HAP-1 (cell line): ENCODE results near the gene SLC5A12.

Experiments
- DNase-seq, 2 experiments: peaks; one replicate each; pipeline ENCODE4 v3.0.0-alpha.2; 2016 to 2020; ENCODE audit warnings: low spot score in 2 of 2
- H3K27me3 ChIP-seq: fragments of 250-450 bp; sonication (Bioruptor Pico); 2 replicates; pipeline ENCODE4 v1.5.1; 2020; ENCODE audit warnings: low read depth, mild to moderate bottlenecking, moderate library complexity
- H3K36me3 ChIP-seq: fragments of 250-450 bp; sonication (Bioruptor Pico); replicated peaks from 2 replicates; pipeline ENCODE4 v1.5.1; 2020; ENCODE audit warnings: mild to moderate bottlenecking
- H3K4me1 ChIP-seq: fragments of 250-450 bp; sonication (Bioruptor Pico); 2 replicates; pipeline ENCODE4 v1.5.1; 2020; ENCODE audit warnings: mild to moderate bottlenecking
- H3K4me3 ChIP-seq: fragments of 250-450 bp; sonication (Bioruptor Pico); 2 replicates; pipeline ENCODE4 v1.5.1; 2020; ENCODE audit warnings: mild to moderate bottlenecking, moderate library complexity
- H3K9me3 ChIP-seq: fragments of 250-450 bp; sonication (Bioruptor Pico); 2 replicates; pipeline ENCODE4 v1.5.1; 2020; ENCODE audit warnings: mild to moderate bottlenecking, moderate library complexity
- in situ Hi-C: fragments of 300-500 bp; cut with MboI; formaldehyde crosslinking; loops from 3 replicates; pipeline ENCODE4 v1.14.3; 2020; ENCODE audit warnings: low sequenced_read_pairs, inconsistent platforms, mixed read lengths

Gene SLC5A12

DNA sequence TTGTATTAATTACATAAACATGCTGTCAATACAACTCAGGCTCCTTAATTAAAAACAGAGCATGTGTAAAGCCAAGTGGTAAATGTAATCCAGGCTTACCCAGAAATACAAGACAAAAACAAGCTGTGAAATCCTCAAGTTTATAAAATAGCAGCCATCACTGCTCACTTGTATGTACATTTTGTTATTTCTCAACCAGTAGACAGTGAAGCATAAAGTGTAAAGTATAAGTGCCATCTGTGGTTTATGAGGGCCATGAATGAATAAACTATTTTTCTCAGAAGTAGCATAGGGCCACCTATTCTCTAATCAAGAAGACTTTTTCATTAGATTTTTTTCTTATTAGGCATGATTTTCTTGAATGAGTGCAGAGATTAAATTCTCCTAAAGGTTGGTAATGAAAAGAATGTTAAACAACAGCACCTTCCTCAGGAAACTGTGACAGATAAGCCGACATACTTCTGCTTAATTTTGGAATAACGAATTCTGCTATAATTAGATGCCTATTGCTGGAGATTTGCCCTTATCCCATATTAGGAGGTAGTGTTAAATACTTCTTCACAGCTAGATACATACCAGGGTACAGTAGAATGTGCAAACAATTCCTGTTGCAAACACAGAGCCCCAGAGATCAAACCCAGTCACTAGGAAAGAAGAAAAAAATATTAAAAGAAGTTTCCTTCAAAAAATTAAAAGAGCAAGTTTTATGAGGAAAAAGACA, 13.0 kb downstream of the SLC5A12 start:
- in situ Hi-C loops: no loop called here
- Histone ChIP-seq H3K4me3 (no peak overlapping the region), H3K9me3 (no peaks in the 10 kb centered on the region), H3K36me3 (no peaks in the 10 kb centered on the region), H3K27me3 (peaks cover 10% of the 10 kb centered on the region), H3K4me1 (no peaks in the 10 kb centered on the region; the same call in 1 of the 2 replicates)
- no peak for DNase-seq

DNA sequence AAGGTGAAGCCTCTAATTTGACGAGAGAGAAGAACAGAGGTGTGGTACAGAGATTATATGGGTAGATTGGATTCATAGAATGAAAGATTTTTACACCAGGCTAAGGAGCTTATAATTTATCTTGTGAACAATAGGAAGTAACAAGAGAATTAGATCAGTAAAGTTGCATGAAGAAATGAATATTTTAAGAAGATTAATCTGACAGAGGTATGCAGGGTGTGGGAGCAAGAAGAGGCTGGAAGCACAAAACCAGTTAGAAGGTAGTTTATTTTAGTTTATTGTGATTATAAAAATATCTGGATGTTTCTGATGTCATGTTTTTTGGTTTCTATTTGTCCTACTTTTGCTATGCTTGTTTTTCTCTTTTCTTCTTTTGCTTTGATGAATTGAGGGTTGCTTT, 15.7 kb downstream of the SLC5A12 start:
- 0 out of 2 replicates have a peak, but pooled peaks cover 2% of the 10 kb centered on the region for H3K27me3 ChIP-seq
- in situ Hi-C loops: no loop called here
- H3K4me3 ChIP-seq: no peak overlapping the region
- DNase-seq: no peak
- no peaks in the 10 kb centered on the region; the same call in 1 of the 2 replicates for H3K4me1 ChIP-seq
- no peaks in the 10 kb centered on the region for H3K36me3 ChIP-seq
- H3K9me3 ChIP-seq: no peaks in the 10 kb centered on the region

DNA sequence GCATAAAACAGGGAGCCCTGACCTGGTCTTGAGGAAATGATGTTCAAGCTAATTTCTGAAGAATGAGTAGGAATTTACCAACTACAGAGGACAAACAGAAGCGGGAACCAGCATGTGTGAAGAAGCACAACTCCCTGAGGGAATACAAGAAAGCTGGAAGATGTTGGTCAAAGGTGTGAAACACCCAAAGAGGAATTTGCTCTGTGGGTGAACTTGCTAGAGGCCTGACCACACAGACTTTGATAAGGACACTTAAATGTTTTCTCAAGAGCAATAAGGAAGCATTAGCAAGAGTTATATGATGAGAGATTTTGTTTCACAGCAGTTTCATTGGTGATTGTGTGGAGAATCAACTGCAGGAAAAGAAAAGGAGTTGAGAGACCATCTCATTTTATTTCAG, 17.6 kb downstream of the SLC5A12 start:
- DNase-seq: no peak
- no peaks in the 10 kb centered on the region; the same call in 1 of the 2 replicates for H3K4me1 ChIP-seq
- no peaks in the 10 kb centered on the region for H3K36me3 ChIP-seq
- H3K27me3 ChIP-seq: no peaks in the 10 kb centered on the region
- no peaks in the 10 kb centered on the region for H3K9me3 ChIP-seq
- in situ Hi-C loops: no loop called here
- no peak overlapping the region for H3K4me3 ChIP-seq

DNA sequence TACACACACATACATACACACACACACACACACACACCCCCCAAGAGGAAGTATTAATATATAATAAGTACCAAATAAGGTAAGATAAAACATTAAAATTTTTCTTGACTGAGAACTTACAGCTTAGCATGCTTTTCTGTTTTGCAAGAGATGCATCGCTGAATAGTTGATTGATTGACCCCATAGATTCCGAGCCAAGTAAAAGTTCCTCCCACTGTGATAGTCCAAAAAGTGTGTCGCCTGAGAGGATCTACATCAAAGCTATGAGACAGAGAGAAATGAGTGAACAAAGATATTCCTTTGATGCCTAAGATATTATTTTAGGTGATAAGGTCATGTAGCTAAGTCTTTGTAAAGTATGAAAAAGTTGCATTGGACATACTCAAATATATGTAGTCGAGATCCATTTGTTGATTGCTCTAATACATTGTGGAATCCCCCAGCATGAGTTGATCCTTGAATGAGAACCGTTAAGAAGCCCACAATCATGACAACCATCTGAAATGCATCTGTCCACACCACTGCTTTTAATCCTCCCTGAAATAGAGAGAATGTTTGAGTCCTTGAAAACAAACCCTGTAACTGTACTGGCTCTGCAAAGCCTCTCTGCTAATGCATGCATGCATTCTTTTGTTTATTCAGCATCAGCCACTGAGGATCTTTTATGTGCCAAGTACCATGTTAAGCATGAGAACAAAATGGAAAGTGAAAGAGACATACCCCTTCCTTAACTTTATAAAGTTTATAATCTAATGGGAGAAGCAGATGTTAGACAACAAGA, 18.3 kb downstream of the SLC5A12 start:
- in situ Hi-C loops: no loop called here
- H3K9me3 ChIP-seq: no peaks in the 10 kb centered on the region
- no peaks in the 10 kb centered on the region for H3K36me3 ChIP-seq
- no peaks in the 10 kb centered on the region for H3K27me3 ChIP-seq
- no peak overlapping the region for H3K4me3 ChIP-seq
- no peaks in the 10 kb centered on the region; the same call in 1 of the 2 replicates for H3K4me1 ChIP-seq
- no peak for DNase-seq

DNA sequence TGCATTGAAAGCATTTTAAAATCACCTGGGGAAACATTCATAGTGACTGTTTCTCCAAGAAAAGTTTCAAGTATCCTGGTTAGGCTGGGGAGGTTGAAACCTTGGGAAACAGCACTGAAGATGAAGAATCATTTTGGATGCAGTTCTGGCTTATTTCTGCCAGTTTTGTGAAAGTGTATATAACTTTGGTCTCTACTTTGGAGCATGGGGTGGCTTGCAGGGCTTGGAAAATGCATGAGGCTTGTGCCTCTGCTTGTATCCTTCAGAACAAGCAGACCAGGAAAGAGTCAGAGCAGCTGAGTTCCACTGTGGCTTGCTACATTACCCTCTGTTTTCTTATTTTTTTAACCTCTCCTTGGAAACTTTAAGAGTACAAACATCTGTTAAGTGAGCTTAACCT, 19.5 kb downstream of the SLC5A12 start:
- in situ Hi-C loops: no loop called here
- Histone ChIP-seq H3K4me3 (no peak overlapping the region), H3K9me3 (no peaks in the 10 kb centered on the region), H3K27me3 (no peaks in the 10 kb centered on the region), H3K4me1 (no peaks in the 10 kb centered on the region; the same call in 1 of the 2 replicates), H3K36me3 (no peaks in the 10 kb centered on the region)
- DNase-seq: no peak

DNA sequence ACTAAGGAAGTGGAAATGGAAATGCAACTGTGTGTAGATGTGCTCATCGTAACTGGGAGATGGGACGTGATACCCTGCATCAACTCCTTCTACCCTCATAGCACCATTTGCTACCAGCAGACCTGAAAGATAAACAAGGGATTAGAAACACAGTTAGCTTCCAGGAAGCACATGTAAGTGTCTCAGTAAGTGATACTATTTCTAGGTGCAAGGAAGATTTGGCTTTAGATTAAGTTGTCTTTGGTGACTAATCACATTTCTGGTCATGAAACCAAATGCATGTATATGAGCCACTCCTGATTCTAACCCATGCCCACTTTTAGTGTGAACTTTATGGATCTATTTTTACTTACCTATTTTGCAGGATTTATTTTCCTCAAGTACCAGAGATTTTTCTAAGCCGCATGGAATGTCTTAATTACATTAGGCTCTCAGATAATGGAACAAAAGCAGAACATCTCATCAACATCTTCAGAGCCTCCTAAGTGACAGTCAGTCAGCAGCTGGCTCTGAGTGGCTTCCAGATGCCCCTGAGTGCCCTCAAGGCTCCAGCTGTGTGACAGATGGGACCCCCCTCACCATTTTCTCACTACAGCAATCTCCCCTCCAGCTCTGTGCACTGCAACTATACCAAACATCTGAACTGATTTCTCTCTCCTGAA, 21.2 kb downstream of the SLC5A12 start:
- in situ Hi-C loops: no loop called here
- no peaks in the 10 kb centered on the region for H3K27me3 ChIP-seq
- H3K9me3 ChIP-seq: no peaks in the 10 kb centered on the region
- H3K36me3 ChIP-seq: no peaks in the 10 kb centered on the region
- no peak overlapping the region for H3K4me3 ChIP-seq
- H3K4me1 ChIP-seq: no peaks in the 10 kb centered on the region; the same call in 1 of the 2 replicates
- DNase-seq: no peak

DNA sequence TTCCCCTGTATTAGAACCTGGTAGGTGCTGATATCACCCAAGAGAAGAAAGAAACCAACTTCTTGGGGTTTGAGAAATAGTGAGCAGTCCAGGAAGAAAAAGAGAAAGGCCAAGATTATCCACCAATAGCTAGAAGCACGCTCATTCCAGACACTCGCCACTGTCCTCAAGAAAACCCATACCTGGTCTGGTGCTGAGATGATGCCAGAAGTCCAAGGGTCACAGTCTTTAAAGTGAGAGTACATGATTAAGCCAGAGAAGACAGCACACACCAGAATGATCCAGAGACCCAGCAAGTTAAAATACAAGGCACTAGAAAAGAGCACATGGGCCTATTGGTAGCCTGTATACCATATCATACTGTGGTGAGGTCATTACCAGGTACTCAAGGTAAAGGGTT, 23.6 kb downstream of the SLC5A12 start:
- H3K36me3 ChIP-seq: no peaks in the 10 kb centered on the region
- H3K27me3 ChIP-seq: no peaks in the 10 kb centered on the region
- DNase-seq: no peak
- H3K4me3 ChIP-seq: no peak overlapping the region
- H3K9me3 ChIP-seq: no peaks in the 10 kb centered on the region
- no peaks in the 10 kb centered on the region for H3K4me1 ChIP-seq
- in situ Hi-C loops: no loop called here

DNA sequence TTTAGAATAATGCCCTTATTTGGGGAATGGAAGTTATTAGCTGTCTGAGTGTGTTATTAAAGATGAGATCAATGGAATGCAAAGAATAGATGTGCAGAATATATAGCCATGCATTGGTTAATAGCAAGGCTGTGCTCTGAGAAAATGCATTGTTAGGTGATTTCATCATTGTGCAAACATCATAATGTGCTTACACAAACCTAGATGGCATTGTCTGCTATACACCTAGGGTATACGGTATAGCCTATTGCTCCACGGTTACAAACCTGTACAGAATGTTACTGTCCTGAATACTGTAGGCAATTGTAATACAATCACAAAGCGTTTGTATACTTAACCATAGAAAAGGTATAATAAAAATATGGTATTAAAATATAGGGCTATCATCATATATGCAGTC, 25.5 kb downstream of the SLC5A12 start:
- in situ Hi-C loops: no loop called here
- Histone ChIP-seq H3K36me3 (no peaks in the 10 kb centered on the region), H3K4me1 (no peaks in the 10 kb centered on the region), H3K27me3 (no peaks in the 10 kb centered on the region), H3K9me3 (no peaks in the 10 kb centered on the region), H3K4me3 (no peak overlapping the region)
- DNase-seq: no peak

DNA sequence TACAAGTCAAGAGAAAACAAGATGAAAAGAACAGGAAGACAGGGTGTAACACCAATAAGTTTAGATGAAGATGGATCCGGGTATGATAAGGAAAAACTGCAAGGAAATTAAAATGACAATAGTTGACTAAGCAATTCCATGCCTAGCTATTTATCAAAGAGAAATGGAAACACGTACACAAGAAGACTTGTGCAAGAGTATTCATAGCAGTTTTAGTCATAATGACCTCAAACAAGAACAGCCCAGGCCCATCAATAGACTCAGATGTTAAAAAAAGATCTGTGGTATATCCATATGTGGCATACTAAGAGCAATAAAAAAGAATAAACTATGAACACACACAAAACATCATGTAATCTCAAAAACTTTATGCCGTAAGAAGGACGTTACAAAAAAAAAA, 33.2 kb downstream of the SLC5A12 start:
- no peak for DNase-seq
- in situ Hi-C loops: no loop called here
- Histone ChIP-seq H3K4me3 (no peak overlapping the region), H3K4me1 (no peaks in the 10 kb centered on the region), H3K27me3 (no peaks in the 10 kb centered on the region), H3K9me3 (no peaks in the 10 kb centered on the region), H3K36me3 (no peaks in the 10 kb centered on the region)

DNA sequence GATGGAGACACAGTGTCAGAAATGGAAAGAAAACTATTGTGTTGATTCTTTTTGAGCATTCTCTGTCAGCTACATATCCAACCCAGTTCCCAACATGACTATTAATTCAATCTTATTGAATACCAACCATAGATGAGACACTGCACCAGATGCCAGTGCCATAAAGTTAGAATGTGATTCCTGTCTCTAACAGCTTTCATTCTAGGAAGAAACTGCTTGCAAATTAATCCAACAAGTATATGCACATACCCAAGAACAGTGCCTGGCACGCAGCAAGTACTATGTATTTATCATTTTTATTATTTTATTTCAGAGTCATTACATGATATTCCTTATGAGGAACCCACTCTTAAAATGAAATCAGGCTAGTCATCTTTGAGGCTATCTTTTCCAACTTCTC, 34.5 kb downstream of the SLC5A12 start:
- Histone ChIP-seq H3K4me1 (no peaks in the 10 kb centered on the region), H3K4me3 (no peak overlapping the region), H3K36me3 (no peaks in the 10 kb centered on the region), H3K9me3 (no peaks in the 10 kb centered on the region), H3K27me3 (no peaks in the 10 kb centered on the region)
- in situ Hi-C loops: no loop called here
- no peak for DNase-seq

DNA sequence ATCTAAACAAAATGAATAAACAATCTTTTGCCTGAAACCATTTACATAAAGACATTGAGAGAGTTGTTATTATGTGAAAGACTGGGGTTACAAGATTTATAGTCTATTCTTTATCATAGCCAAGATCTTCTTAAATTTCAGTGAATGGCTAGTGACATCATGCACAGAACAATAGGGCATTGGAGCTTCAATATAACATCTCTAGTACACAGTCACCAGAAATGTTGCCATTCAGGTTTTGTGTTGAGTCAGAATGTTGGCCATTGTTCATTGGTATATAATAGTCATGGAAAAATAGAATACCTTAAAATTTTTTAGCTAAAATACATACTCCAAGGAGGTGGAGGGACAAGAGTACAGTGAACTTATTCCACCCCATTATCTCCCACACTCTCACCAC, 44.3 kb downstream of the SLC5A12 start:
- Histone ChIP-seq H3K9me3 (no peaks in the 10 kb centered on the region), H3K4me3 (no peak overlapping the region), H3K36me3 (no peaks in the 10 kb centered on the region), H3K27me3 (no peaks in the 10 kb centered on the region), H3K4me1 (no peaks in the 10 kb centered on the region)
- in situ Hi-C loops: no loop called here
- no peak for DNase-seq

DNA sequence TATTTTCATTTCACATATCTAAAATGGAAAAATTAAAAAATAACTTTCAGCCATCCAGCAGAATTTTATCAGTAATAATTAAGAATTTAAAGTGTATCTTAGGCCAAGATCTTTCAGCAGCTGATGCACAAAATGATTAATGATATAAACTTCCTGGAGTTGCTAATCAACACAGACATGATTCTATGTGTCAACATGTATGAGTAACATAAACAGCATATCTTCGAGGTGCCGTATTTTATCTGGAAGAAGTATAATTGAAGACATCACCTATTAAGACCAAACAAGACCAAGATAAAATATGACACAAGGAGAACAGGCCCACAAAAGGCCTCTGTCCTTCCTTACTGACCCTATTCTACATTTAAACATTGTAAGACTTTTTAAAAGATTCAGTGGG, 45.2 kb downstream of the SLC5A12 start:
- H3K9me3 ChIP-seq: no peaks in the 10 kb centered on the region
- H3K4me1 ChIP-seq: no peaks in the 10 kb centered on the region
- no peak for DNase-seq
- no peaks in the 10 kb centered on the region for H3K36me3 ChIP-seq
- no peaks in the 10 kb centered on the region for H3K27me3 ChIP-seq
- H3K4me3 ChIP-seq: no peak overlapping the region
- in situ Hi-C loops: no loop called here

DNA sequence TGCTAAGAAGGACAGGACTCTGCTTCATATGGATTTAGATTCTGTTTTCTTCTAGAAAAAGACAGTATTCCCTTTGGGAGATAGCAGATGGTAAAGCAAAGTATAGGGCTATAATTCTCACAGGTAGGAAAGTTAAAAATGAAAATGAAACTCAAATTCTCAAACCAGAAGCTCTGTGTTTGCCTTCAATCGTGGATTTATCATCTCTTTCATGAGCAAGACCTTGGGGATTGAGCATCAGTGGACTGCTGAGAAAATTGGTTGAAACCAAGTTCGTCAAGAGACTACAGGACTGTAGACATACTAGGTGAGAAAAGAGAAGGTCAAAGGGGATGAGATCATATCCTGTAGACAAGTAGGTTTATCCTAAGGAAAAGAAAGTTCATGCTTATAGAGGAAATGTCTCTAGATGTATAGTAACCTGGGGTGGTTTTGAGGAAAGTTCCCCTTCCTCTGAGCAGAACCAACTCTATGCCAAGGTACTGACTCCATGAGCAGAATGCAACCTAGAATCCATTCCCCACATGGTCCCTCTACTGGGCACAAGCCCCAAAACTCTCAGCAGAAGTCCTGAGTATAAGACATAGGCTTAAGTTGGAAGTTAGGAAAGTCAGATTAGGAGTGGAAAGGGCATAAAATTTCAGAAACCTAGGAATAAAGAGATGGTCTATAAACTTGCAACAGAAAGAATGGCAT, 46.5 kb downstream of the SLC5A12 start:
- no peak for DNase-seq
- Histone ChIP-seq H3K9me3 (no peaks in the 10 kb centered on the region), H3K36me3 (no peaks in the 10 kb centered on the region), H3K4me3 (no peak overlapping the region), H3K27me3 (no peaks in the 10 kb centered on the region), H3K4me1 (no peaks in the 10 kb centered on the region)
- in situ Hi-C loops: no loop called here
